ENCODE measurements around the gene ENPP3.
"Not testable (repeated sequence)": the region's sequence is repeated elsewhere in the genome, so short reads cannot be mapped to it uniquely, and the experiment has no call there.

ENPP3 gene

GRCh38 chr6:131692031-131692430, 54.9 kb downstream of the ENPP3 start:
- no peak for DNase-seq

DNA sequence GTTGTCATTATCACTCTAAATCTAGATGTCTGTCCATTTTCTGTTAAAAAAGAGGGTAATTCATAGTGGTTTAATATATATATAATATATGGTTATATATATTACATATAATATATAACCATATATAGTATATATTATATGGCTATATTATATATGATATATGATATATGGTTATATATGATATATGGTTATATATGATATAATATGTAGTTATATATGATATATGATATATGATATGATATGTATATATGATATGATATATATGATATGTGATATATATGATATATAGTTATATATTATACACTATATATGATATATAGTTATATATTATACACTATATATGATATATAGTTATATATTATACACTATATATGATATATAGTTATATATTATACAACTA, 55.5 kb downstream of the ENPP3 start:
- no peak for DNase-seq

DNA sequence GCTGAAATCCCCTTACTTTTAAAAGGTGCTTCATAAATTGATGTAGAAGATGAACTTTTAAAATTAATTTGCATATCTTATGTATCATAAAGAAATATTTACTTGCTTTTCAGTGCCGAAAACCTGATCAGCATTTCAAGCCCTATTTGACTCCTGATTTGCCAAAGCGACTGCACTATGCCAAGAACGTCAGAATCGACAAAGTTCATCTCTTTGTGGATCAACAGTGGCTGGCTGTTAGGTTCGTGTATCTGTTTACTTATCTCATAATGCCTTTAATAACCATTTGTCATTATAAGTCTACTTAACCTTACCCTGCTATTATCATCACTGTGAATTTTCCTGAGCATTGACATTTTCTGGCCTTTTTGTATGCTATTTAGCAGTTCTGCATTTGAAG, 56.3 kb downstream of the ENPP3 start:
- DNase-seq: no peak

DNA sequence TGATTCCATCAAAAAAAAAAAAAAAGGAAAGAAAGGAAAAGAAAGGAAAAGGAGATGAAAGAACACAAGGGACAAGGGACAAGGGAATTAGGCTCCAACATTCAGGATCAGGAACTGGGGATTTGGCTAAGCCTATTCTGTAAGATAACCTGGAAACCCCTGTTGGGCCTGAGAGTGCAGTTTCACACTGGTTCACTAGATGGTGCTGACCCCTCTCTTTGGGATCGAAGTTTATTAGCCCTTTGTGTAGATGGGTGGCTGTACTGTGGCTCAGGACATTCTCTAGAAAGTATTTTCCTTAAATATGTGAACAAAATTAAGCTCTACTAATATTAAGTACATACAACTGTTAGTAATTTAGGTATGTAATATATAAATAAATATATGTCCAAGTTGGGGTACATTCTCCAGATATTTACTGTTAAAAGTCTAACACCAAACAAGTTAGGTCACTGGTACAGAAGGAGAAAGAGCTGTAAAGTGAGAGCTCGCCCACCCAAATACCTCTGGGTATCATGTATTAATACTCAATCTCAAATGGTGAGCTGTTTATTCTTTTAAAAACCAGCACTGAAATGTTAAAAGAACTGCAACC, 57.8 kb downstream of the ENPP3 start:
- no peak for DNase-seq

DNA sequence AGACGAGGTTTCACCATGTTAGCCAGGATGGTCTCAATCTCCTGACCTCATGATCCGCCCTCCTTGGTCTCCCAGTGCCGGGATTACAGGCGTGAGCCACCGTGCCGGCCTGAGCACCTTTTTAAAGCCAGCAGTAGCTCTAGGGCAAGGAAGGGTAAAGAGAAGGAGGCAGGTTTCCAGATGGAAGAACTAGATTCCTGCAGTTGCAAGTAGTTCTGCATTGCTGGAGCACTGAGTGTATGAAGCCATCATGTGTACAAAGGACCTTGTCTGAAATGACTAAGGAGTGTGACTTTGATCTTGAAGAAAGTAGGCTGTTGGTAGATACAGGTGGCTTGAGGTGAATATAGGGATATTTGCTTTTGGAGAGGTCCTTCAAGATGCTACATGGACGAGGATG, 59.9 kb downstream of the ENPP3 start:
- no peak for DNase-seq

- DNase-seq: not testable (repeated sequence)
Observed at GRCh38 chr6:131700851-131701250, 63.7 kb downstream of the ENPP3 start.

GRCh38 chr6:131703905-131704304, 66.8 kb downstream of the ENPP3 start:
- DNase-seq: not testable (repeated sequence)

DNA sequence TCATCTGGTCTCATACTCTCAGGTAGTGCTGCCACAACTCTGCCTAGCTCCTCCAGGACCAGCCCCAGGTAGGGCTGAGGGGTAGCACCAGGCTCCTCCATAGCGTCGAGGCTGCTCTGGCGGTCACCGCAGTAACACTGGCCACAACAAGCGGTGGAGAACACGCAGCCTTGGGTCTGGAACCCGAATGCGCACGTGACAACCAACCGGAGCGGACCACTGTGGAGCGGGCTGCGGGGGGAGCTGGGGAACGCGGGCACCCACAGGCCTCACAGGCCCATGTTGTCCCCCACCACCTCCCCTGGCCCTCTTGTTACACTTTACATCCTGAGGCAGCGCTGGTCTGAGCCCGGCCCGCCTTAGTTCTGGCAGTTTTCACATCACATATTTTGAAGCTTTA, 73.8 kb downstream of the ENPP3 start, which contains the start of gene CTAGE9:
Gene CTAGE9, minus strand, starts transcription at position 101 of the 400 bp plus-strand sequence. Its CDS starts 0 bp downstream, at position 101.
- DNase-seq: not testable (repeated sequence)

GRCh38 chr6:131715567-131715966, 78.5 kb downstream of the ENPP3 start:
- DNase-seq: not testable (repeated sequence)

DNA sequence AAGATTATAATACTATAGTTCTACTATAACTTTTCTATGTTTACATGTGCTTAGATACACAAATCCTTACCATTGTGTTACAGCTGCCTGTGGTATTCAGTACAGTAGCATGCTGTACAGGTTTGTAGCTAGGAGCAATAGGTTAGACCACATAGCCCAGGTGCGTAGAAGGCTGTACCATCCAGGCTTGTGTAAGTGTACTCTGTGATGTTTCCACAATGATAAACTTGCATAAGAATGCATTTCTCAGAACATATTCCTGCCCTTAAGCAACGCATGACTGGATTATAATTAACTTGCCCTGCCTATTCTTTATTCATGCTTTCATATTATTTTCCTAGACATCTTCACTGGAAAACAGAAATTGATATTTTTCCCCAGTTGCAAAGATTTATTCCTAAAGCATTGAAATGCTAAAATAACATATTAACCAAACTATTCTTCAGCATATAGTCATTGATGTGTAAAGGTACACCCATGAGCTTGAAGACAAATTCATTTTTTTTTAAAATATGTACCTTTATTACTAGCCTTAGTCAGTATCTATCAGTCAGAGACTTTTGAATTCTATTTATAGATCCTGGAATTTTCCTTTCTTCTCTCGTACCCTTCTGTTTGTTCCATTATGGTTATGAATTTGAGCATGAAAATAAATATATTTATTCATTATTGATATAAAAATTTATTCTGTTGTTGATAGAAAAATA, 80.9 kb downstream of the ENPP3 start:
- no peak for DNase-seq

DNA sequence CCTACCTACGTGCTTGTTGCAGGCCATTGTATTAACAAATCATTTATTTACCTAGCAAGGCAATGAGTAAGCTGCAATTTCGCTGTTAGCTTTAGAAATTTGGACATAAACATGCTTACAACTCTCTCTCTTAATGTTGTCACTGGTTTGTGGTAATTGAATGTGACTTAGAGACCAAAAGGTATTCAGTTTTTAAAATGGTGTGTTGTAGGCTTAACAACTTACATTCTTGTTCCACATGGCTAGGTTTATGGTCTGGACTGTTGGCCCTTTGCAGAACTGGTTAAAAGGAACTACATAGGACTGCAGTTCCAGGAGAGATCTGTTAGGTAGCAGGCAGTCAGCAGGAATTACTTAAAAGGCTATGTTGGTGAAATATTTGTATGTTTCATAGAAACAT, 84.1 kb downstream of the ENPP3 start:
- no peak for DNase-seq

DNA sequence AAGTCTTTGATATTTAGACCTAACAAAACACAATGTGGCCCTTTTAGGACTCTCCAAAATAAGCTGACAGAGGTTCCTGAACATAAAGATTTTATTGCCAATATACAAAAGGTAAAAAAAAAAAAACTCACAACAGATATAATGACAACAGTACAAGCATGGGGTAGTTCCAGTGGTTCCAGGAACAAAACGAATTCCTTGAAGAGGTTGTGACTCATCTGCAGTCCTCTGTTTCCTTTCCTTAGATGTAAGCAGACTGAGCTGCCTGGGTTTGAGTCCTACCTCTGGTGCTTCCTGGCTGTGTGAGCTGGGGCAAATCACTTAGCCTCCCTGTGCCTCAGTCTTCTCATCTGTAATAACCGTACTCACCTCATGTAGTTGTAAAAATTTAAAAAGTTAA, 87.0 kb downstream of the ENPP3 start:
- no peak for DNase-seq

- DNase-seq: no peak
Observed at GRCh38 chr6:131727467-131727866, 90.4 kb downstream of the ENPP3 start.

DNA sequence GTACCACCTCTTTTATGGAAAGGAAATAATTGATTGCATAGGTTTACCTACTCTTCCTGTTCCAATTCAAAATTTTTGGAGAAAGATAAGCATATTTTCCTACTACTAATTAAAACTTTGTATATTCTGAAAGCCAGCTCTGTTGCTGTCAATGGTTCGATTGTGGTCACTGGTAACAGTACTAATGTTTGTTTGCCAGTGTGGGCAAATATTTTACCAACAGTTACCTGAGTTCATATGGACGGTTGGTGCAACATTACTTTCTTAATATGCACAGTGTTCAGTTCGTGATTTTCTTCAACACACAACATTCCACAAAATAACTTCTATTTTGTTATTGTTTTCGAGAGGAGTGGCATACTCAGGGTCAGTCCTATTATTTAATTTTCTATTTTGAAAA, 90.8 kb downstream of the ENPP3 start:
- no peak for DNase-seq

GRCh38 chr6:131728296-131728939, 91.3 kb downstream of the ENPP3 start:
- DNase-seq: no peak

GRCh38 chr6:131729550-131729949, 92.4 kb downstream of the ENPP3 start:
- DNase-seq: no peak

DNA sequence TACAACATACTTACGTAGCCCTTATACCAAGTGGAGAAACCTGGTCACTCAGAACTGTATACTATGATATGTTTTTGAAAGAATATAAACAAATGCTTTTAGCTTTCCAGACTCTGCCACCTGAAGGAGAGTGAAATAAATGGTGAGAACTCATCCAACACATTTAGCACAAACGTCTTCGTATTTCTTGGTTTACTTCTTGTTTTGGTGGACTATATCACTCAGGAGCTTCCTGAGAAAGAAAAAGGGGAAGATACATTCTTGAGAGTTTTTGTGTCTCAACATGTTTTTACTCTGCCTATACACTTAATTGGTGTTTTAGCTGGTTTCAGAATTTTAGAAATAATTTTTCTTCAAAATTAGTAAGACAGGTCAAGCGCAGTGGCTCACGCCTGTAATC, 93.2 kb downstream of the ENPP3 start:
- DNase-seq: no peak

DNA sequence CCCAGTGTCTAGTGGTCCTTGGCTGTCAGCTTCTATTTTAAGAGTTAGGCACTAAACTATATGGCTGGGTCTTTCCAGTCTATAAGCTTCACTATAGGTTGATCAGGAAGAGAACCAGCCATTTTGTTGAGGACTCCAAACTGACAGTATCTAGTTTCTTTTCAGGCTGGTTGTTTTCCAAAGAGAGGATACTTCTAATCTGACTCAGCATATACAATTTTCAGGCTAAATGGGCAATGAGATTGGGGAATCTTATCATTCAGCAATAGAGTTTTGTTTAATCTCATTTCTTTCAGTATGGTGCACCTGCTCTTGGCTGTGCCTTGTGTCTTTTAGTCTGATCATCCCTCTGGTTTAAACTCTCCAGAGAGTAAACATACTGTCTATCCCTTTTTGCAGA, 94.1 kb downstream of the ENPP3 start:
- no peak for DNase-seq

- DNase-seq: no peak
Observed at GRCh38 chr6:131733376-131734016, 96.4 kb downstream of the ENPP3 start.

DNA sequence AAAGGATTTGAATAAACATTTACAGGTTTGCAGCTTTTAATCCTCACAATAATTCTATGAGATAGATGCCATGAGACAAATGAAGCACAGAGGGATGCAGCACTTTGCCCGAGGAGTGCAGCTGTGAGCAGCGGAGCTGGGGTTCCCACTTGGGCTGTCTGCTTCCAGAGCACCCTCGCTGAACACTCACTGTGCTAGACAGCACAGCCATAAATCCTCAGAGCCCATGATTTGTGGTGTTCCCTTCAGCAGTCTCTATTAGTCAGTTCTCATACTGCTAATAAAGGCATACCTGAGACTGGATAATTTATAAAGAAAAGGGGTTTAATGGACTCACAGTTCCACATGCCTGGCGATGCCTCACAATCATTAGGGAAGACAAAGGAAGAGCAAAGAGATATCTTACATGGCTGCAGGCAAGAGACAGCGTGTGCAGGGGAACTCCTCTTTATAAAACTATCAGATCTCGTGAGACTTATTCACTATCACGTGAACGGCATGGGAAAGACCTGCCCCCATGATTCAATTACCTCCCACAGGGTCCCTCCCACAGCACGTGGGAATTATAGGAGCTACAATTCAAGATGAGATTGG, 99.0 kb downstream of the ENPP3 start:
- DNase-seq: no peak

DNA sequence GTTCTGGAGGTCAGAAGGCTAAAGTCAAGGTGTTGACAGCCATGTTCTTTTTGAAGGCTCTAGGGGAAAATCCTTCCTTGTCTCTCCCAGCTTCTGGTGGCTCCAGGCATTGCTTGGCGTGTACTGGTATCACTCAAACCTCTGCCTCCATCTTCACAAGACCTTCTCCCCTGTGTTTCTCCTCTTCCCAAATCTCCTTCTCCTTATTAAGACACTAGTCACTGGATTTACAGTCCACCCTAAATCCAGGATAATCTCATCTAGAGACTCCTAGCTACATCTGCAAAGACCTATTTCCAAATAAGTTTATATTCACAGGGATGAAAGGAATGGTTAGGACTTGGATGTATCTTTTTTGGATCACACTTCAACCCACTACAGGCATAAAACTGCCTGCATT, 99.7 kb downstream of the ENPP3 start:
- no peak for DNase-seq

GRCh38 chr6:131739136-131739535, 102.0 kb downstream of the ENPP3 start:
- DNase-seq: no peak

DNA sequence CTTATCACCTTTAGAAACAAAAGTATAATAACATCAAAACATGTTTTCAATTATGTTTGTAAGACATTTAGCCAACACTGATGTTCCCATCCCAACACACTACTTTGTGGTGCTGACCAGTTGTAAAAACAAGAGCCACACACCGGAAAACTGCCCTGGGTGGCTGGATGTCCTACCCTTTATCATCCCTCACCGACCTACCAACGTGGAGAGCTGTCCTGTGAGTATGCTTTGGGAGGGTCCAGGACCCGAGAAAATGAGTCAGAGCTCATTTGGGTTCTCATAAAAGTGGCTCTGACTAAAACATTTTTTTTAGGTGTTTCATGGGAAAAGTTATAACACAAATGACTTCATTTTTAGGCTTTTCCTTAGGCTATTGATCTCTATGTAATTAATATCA, 103.1 kb downstream of the ENPP3 start:
- DNase-seq: no peak

Data from activated CD8-positive, alpha-beta memory T cell treated with anti-CD3 and anti-CD28 coated beads, Interleukin-2, amount 50 U/mL, for 4 hours (primary cell).